ENCODE results near the gene HMGN4. TPM values are rescaled to one million over a fixed set of nuclear protein-coding genes. Genes with fewer than 3 reads are reported as not detected.

The HMGN4 gene
- total and polyA plus RNA-seq, 9 of the 15 experiments (the other 6 are each of a cell fraction or from before 2014, with no cell fraction given): 35.4 to 134 (median 94.1) TPM

DNA sequence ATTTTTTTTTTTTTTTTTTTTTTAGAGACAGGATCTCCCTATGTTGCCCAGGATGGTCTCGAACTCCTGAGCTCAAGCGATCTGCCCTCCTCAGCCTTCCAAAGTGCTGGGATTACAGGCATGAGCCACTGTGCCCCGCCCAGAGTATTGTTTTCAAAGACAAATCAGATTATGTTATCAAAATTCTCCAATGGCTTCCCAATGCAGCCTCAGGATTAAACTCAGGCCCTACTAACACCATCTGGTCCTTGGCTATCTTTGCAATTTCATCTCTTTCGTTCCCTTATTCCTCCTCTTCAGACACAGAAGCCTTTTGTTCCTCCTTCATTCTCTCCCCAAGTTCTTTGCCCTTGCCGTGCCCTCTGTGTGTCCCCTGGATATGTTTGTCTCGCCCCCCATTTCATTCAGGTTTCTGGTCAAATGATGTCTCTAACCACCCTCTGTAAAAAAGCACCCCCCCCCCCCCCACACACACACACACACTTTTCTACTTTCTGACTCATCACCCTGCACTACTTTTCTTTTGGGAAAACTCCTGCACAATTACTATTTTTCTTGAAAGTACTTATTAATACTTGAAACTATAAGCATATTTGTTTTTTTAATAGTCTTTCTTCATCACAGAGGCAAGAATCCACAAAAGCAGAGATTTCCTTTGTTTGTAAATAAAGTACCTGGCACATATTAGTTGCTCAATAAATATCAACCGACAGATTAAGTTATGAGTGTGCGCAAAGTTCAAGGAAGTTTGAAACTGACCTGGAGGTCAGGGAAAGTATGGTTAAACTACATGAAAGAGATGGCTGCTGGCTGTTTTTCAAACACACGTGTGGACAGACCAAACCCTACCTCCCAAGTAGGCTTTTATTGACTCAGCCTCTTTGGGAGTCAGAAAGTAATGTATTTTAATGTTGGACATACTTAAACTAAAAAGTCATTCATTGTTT, 21.4 kb upstream of the HMGN4 start (continued):
- TF ChIP-seq, protein P1, sequence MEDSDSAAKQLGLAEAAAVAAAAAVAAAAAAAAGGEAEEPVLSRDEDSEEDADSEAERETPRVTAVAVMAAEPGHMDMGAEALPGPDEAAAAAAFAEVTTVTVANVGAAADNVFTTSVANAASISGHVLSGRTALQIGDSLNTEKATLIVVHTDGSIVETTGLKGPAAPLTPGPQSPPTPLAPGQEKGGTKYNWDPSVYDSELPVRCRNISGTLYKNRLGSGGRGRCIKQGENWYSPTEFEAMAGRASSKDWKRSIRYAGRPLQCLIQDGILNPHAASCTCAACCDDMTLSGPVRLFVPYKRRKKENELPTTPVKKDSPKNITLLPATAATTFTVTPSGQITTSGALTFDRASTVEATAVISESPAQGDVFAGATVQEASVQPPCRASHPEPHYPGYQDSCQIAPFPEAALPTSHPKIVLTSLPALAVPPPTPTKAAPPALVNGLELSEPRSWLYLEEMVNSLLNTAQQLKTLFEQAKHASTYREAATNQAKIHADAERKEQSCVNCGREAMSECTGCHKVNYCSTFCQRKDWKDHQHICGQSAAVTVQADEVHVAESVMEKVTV (CRISPR knock-in tag; IDR thresholded peaks at IDR 0.05): no peak
- TF ChIP-seq ZNF644 (tag; IDR thresholded peaks at IDR 0.05; ENCODE audit: low read depth) (no peak), SMC3 (conservative IDR thresholded peaks at IDR 0.05; ENCODE audit: insufficient read depth, low read depth, low read length) (no peak), THAP12 (CRISPR knock-in tag; IDR thresholded peaks at IDR 0.05) (no peak), HMBOX1 (IDR thresholded peaks at IDR 0.05) (no peak), PTRF (tag; IDR thresholded peaks at IDR 0.05) (no peak), STAT5A (IDR thresholded peaks at IDR 0.05; ENCODE audit: borderline replicate concordance, low read length) (no peak), ZNF224 (CRISPR knock-in tag; IDR thresholded peaks at IDR 0.05) (no peak), CREBBP (IDR thresholded peaks at IDR 0.05; ENCODE audit: low read depth, low read length) (no peak)
- TF ChIP-seq, protein P2, sequence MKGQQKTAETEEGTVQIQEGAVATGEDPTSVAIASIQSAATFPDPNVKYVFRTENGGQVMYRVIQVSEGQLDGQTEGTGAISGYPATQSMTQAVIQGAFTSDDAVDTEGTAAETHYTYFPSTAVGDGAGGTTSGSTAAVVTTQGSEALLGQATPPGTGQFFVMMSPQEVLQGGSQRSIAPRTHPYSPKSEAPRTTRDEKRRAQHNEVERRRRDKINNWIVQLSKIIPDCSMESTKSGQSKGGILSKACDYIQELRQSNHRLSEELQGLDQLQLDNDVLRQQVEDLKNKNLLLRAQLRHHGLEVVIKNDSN (CRISPR knock-in tag; IDR thresholded peaks at IDR 0.05): no peak
- TF ChIP-seq, protein P3, sequence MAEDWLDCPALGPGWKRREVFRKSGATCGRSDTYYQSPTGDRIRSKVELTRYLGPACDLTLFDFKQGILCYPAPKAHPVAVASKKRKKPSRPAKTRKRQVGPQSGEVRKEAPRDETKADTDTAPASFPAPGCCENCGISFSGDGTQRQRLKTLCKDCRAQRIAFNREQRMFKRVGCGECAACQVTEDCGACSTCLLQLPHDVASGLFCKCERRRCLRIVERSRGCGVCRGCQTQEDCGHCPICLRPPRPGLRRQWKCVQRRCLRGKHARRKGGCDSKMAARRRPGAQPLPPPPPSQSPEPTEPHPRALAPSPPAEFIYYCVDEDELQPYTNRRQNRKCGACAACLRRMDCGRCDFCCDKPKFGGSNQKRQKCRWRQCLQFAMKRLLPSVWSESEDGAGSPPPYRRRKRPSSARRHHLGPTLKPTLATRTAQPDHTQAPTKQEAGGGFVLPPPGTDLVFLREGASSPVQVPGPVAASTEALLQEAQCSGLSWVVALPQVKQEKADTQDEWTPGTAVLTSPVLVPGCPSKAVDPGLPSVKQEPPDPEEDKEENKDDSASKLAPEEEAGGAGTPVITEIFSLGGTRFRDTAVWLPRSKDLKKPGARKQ (CRISPR knock-in tag; IDR thresholded peaks at IDR 0.05): no peak

Data from K562 (cell line).